GM18498 (cell line): ENCODE measurements around the gene EDEM1.
"Not testable (repeated sequence)": the region's sequence is repeated elsewhere in the genome, so short reads cannot be mapped to it uniquely, and the experiment has no call there.

Source experiments
- ATAC-seq: cut with Tn5 transposase; IDR thresholded peaks from one replicate; pipeline ENCODE4 v1.9.1; 2021; ENCODE audit warnings: mild to moderate bottlenecking, moderate library complexity; ENCODE audit not compliant: unreplicated experiment

The EDEM1 gene

GRCh38 chr3:5187156-5187919, at the start of gene EDEM1:
TSS of gene EDEM1 (plus strand) at chr3:5187707. CDS start at chr3:5187806, 99 bp downstream.
- ATAC-seq: peak; percentile 86

GRCh38 chr3:5138214-5138981, 49.1 kb upstream of the EDEM1 start:
- ATAC-seq: no peak

GRCh38 chr3:5140230-5140621, 47.3 kb upstream of the EDEM1 start:
- peak; percentile 47 for ATAC-seq

- no peak for ATAC-seq
These were observed 46.7 kb upstream of the EDEM1 start for GRCh38 chr3:5140839-5141238.

- ATAC-seq: no peak
These were observed 45.7 kb upstream of the EDEM1 start for GRCh38 chr3:5141760-5142159.

- ATAC-seq: no peak
These were observed 44.0 kb upstream of the EDEM1 start for GRCh38 chr3:5143464-5143863.

GRCh38 chr3:5144316-5144994, 43.1 kb upstream of the EDEM1 start:
- no peak for ATAC-seq

- ATAC-seq: no peak
These were observed 42.4 kb upstream of the EDEM1 start for GRCh38 chr3:5145120-5145519.

- not testable (repeated sequence) for ATAC-seq
These were observed 40.4 kb upstream of the EDEM1 start for GRCh38 chr3:5147152-5147551.

GRCh38 chr3:5149306-5149880, 38.1 kb upstream of the EDEM1 start:
- no peak for ATAC-seq

- ATAC-seq: no peak
These were observed 35.9 kb upstream of the EDEM1 start for GRCh38 chr3:5151586-5151985.

- ATAC-seq: no peak
These were observed 34.4 kb upstream of the EDEM1 start for GRCh38 chr3:5153074-5153473.

GRCh38 chr3:5155241-5155640, 32.3 kb upstream of the EDEM1 start:
- no peak for ATAC-seq

- ATAC-seq: no peak
These were observed 27.2 kb upstream of the EDEM1 start for GRCh38 chr3:5160321-5160720.

- ATAC-seq: no peak
These were observed 26.3 kb upstream of the EDEM1 start for GRCh38 chr3:5160940-5161858.

- no peak for ATAC-seq
These were observed 25.4 kb upstream of the EDEM1 start for GRCh38 chr3:5162102-5162501.

- no peak for ATAC-seq
These were observed 21.8 kb upstream of the EDEM1 start for GRCh38 chr3:5165698-5166097.

GRCh38 chr3:5166846-5167245, 20.7 kb upstream of the EDEM1 start:
- no peak for ATAC-seq

GRCh38 chr3:5168110-5168509, 19.4 kb upstream of the EDEM1 start:
- no peak for ATAC-seq

GRCh38 chr3:5169807-5170206, 17.7 kb upstream of the EDEM1 start:
- no peak for ATAC-seq
